ENCODE data around the gene KLB.
"Not testable (repeated sequence)": the region's sequence is repeated elsewhere in the genome, so short reads cannot be mapped to it uniquely, and the experiment has no call there.

Gene KLB
- total RNA-seq = 0 to 0.47 (median 0.08) reads per million in 4 donors

DNA sequence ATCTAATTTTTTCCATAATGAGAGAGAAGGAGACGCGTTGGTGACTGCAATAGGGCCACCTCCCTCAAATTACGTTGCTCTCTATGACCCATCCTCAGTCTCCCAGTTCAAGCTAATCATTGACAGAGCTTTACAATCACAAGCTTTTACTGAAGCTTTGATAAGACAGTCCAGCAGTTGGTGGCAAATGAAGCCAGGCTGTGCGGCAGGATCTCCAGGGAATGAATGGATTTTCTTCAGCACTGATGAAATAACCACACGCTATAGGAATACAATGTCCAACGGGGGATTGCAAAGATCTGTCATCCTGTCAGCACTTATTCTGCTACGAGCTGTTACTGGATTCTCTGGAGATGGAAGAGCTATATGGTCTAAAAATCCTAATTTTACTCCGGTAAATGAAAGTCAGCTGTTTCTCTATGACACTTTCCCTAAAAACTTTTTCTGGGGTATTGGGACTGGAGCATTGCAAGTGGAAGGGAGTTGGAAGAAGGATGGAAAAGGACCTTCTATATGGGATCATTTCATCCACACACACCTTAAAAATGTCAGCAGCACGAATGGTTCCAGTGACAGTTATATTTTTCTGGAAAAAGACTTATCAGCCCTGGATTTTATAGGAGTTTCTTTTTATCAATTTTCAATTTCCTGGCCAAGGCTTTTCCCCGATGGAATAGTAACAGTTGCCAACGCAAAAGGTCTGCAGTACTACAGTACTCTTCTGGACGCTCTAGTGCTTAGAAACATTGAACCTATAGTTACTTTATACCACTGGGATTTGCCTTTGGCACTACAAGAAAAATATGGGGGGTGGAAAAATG is at the start of gene KLB:
KLB (plus strand) TSS at position 168 of the 821 bp plus-strand sequence; CDS start at position 188, 20 bp downstream.
- DNase-seq = no peak

DNA sequence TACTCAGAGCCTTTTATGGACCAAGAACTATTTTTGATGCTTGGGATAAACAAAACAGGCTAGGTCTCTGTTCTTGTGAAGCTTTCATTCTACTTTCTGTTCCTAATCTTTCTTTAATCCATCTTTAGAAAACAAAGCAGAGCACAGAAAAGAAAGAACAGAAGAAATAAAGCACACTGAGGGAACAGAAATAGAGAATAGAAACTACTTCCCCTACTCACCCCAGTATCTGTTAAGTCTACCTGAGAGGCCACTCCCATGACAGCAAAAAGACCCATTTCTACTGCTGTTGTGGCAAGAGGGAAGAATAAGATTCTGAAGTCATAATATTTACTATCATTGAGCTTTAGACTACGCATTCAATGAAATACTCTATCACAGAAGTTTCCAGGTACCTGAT is 49.7 kb upstream of the KLB start:
- DNase-seq = peak in 1 of 5 donors; percentile 35

DNA sequence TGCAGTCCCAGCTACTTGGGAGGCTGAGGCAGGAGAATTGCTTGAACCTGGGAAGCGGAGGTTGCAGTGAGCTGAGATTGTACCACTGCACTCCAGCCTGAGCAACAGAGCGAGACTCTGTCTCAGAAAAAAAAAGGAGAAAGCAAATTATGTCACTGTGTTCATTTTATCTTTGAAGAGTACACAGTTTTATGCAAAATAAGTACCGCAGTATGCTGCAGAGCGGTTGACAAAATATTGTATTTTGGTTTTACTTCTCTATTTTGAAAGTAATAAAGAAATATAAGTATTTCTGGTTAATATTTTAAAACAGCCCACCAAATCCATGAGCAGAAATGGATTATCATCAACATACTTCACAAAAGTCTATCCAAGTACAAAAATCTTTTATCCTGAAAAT is 46.1 kb upstream of the KLB start:
- DNase-seq = not testable (repeated sequence)

DNA sequence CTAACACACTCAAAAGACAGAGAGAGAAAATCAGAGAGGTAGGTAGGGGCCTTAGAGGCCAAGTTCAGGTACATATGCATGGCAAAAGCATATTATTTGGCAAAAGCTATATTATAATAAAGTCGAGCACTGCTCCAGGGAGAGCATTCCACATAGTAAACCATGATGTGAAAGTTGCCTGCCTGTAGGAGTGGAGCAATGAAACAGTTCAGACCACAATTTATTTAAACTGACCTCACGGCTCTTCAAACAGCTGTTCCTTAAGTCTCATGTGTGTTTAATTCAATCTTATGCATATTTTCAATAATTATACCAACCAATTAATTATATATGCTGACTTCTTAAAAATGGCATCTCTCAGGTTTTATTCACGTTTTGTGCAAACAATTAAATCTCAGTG is 43.9 kb upstream of the KLB start:
- no peak for DNase-seq

DNA sequence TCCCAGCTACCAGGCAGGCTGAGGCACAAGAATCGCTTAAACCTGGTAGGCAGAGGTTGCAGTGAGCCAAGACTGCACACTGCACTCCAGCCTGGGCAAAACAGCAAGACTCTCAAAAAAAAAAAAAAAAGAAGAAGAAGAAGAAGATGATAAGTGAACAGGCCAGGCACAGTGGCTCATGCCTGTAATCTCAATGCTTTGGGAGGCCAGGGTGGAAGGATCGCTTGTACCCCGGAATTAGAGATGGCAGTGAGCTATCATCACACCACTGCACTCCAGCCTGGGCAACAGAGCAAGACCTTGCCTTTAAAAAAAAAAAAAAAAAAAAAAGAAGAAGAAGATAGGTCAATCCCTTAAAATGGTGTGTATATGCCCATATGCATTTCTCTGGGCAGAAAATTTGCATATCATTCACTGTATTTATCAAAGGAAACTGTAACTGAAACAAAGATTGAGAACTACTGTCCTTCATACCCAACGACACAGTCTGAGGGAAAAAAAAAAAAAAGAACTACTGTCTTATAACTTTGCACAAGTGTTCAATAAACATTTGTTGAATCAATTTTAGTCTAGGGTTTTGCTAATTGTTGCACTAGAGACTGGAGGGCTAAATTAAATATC is 42.8 kb upstream of the KLB start:
- no peak for DNase-seq

DNA sequence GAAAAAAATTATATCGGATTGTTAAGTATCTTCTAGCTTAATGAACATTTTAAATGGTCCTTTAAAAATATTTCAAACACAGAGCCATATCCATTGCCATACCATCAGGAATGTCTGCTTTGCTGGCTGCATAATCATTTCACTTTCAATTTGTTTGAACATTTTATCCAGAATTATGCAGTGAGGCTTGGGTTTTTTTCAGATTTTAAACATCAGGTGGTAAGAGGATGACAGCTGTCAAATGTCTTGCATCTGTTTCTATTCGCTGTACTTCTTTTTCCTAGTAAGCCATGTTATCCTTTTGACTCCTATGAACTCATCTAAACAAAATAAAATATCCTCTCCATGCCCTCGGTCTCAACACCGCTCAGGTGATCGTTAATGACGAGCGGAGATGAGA is 41.4 kb upstream of the KLB start:
- no peak for DNase-seq

DNA sequence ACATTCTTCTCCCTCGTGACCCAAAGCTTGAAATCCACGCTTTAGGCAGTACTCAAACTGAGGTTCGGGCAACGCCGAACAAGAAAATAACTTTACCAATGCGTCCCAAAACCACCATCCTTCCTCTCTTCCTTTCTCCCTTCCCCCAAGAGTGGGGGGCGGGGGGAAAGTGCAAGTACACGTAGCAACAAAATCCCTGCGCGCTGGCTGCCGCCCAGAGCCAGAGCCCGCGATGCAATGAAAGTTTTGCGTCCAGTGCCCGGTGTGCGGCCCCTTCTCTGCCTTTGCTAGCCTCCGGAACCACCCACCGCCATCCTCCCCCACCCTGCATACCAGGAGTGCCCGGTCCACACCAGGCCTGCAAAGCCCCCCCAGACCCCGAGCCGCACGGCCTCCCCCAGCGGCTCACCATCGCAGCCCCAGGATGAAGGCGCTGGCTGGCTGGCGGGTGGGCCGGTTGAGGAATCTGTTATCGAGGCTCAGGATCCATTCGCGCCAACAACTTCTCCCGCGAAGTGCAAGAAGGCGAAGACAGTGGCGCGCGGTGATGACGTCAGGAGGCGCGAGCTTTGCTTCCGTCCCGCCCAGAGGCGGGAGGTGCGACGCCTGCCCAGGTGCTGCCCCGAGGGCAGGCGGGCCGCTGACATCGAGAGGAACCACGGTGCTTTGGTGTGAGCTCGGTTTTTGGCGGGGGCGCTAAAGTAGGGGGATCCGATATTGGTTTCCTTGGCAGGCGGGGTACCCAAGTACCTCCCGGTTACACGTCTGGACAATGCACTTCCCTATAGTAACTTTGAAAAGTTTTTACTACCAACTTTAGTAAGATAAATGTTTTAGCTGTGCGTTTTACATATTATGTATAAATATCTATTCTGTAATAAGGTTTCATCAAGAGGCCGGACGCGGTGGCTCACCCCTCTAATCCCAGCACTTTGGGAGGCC is 40.6 kb upstream of the KLB start, which contains the start of gene RFC1:
RFC1 (minus strand) TSS at position 533 of the 942 bp plus-strand sequence; CDS start at position 412, 121 bp downstream.
- DNase-seq = peak; percentile 80 to 94 (median 90)

DNA sequence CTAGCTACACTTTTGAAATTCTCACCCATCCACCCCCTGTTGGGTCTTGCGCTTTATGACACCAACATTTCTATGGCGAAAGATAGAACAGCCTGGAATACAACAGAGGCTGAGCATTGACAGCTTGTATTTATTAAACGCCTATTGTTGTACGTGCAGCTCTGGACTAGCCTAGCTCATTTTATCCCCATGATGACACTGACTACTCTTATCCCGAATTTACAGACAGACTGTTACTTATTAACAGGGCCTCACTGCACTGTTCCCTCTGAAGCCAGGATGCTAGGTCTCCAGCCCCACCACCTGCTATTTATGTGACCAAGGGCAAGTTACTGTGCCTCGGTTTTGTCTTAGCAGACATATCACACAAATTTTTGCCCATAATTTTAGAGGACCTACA is 39.6 kb upstream of the KLB start:
- no peak for DNase-seq

DNA sequence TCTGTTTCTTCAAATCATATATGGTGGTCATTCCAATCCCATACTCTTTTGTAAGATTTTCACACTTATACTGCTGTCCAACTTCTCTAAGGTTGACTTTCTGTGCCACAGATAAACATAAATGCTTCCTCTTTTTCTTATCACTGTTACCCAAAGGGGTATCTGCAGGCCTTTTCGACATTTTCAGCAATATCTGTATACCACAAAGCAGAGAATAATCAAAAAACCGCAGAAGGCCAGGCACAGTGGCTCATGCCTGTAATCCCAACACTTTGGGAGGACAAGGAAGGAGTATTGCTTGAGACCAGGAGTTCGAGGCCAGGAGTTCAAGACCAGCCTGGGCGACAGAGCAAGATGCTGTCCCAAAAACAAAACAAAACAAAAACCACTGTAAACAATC is 37.4 kb upstream of the KLB start:
- no peak for DNase-seq

DNA sequence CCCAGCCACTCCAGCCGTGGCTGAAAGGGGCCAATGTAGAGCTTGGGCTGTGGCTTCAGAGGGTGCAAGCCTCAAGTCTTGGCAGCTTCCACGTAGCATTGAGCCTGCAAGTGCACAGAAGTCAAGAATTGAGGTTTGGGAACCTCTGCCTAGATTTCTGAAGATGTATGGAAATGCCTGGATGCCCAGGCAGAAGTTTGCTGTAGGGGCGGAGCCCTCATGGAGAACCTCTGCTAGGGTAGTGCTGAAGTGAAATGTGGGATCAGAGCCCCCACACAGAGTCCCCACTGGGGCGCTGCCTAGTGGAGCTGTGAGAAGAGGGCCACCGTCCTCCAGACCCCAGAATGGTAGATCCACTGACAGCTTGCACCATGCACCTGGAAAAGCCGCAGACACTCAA is 35.5 kb upstream of the KLB start:
- not testable (repeated sequence) for DNase-seq

DNA sequence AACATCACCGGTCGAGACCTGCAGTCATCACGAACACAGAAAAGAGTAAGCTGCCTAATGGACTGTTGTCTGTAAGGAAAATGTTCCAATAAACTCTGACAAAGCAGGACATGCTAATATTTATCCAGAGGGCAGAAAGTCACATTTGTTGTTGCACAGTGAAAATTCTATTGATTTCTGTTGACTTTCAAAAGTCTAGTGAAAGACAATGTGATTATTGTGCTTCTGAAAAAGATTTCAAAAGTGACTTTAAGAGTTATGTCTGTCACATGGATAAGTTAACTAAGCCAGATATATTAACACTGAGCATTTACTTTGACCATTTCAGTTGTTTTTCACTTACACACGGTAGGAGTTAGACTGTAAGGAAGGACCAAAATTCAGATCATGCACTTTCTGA is 31.3 kb upstream of the KLB start:
- no peak for DNase-seq

DNA sequence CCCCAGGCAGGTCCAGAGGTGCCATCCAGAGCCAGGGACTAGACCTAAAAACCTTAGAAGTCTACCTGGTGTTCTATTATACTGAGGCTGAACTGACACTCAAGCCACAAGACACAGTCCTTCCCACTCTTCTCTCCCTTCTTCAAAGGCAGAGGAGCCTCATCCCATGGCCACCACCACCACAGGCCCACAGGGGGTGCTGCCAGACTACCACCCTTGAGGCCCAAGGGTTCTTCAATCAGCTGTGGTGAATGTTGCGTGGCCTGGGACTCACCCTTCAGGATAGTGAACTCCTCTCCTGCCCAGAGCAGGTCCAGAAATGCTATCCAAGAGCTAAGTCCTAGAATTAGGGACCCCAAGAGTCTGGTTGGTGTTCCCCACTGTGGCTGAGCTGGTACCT is 23.0 kb upstream of the KLB start:
- no peak for DNase-seq

DNA sequence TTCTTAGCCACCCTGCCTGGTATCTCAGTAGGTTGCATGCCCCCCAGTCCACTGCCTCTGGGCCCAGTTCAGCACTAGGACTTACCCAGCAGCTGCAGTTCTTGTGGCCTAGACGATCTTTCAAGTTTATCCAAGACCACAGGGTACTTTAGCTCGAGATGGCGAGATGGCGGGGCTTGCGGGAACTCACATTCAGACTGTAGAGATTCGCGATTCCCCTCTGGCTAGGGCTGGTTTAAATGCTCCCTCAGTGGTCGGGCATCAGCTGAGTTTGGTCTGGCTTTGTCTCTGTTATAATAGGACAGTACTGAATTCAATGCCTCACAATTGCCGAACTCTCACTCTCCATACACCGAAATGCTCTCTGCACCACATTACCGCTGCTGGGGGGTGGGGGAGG is 22.2 kb upstream of the KLB start:
- DNase-seq = no peak

DNA sequence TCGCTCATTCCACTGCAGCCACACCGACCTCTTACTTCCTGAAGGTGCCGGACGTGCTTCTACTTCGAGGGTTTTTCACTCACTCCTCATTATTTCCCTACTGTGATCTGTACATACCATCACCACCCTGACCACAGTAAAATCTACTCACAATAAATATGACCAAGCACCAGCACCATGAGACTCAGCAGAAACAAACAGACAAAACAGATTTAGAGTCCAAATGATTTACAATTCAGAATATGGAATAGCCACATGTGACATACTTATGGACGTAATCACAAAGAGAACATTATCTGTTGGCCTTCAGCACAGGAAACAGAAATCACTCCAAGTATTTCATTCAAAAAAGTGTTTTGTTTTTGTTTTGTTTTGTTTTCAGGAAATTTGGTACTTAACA is 16.1 kb upstream of the KLB start:
- no peak for DNase-seq

DNA sequence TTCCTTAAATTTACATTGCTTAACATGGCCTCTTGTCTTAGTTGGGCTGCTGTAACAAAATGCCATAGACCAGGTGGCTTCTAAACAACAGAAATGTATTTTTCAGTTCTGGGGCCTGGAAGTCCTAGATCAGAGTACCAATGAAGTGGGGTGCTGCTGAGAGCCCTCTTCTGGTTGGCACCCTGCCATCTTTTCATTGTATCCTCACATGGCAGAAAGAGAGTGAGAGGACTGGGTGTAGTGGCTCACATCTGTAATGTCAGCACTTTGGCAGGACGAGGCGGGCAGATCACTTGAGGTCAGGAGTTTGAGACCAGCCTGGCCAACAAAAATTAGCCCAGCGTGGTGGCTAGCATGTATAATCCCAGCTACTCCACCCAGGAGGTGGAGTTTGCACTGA is 12.0 kb upstream of the KLB start:
- DNase-seq = no peak

DNA sequence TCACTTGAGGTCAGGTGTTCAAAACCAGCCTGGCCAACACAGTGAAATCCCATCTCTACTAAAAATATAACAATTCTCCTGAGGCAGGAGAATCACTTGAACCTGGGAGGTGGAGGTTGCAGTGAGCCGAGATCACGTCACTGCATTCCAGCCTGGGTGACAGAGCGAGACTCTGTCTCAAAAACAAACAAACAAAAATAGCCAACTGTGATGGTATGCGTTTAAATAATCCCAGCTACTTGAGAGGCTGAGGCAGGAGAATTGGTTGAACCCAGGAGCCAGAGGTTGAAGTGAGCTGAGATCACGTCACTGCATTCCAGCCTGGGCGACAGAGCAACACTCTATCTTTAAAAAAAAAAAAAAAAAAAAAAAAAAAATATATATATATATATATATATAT is 5.1 kb upstream of the KLB start:
- not testable (repeated sequence) for DNase-seq

DNA sequence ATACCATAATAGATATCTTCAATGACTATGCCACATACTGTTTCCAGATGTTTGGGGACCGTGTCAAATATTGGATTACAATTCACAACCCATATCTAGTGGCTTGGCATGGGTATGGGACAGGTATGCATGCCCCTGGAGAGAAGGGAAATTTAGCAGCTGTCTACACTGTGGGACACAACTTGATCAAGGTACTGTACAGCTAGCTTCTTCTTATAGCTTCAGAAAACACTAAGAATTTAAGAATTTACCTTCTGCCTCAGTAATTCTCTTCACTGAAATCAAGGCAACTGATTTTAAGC is 805 bp downstream of the KLB start:
- no peak for DNase-seq

DNA sequence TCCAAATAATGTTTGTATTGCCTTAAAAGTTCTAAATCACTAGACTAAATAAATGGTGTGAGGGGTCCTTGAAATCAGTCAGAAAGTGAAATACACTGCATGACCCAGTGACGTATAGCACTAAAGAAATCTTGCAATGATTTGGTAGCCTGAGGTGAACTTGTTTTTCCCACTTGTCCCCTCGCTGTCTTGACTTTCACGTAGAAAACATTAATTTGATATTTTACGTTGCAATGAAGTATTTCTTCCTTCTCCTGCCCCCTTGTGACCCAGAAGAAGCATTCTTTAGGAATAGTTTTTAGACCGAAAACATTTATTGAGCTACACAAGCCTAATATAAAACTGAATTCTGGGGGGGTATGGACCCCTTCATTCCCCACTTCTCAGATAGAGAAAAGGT is 3.7 kb downstream of the KLB start:
- peak in 1 of 5 donors; percentile 7 for DNase-seq

DNA sequence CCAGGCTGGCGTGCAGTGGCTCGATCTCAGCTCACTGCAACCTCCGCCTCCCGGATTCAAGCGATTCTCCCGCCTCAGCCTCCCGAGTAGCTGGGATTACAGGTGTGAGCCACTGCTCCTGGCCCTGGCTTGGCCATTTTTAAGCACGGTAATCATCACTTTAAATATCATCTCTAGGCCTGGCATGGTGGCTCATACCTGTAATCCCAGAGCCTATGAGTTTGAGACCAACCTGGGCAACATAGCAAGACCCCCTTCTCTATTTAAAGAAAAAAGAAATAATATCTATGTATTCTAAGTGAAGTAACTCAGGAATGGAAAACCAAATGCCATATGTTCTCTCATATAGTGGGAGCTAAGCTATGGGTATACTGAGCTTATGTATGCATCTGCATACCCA is 4.8 kb downstream of the KLB start:
- DNase-seq = not testable (repeated sequence)

DNA sequence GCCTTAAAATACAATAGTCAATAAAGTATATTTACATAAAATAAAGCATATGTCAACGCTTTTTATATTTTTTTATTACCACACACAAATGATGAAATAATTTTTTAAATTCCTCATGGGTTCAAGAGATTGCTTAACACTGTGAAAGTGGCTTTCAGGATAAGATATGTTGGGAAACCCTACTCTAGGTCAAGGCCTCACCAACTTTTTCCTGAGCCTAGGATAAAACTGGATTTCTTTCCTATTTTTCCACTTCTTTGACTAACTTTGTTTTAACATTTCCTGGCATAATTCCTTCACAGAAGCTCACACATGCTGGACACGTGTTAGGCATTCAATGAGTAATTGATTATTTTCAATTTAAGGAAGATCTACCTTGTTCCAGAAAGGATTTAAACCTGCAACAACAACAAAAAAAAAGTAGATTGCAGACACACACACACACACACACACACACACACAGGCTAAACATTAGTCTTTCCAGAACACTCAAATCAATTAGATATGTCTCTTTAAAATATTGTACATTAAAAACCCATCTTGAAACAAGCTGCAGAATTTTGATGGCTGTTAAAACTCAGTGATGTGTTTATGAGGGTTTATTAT is 9.1 kb downstream of the KLB start:
- no peak for DNase-seq

DNA sequence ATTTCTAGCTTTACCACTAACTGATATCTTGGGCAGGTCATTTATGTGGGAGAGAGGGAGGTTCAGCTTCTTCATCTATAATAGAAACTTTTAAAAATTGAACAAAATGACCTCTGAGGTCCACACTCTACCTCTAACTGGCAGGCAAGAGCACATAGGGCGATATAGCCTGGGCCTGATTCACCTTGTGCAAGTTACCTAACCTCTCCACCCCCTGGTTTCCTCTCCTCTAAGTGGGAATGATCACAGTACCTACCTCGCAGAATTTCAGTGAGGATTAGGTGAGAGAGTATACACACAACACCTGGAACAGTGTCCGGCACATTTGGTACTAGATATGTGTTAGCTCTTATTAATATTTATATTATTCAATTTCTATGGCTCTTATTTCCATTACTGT is 15.5 kb downstream of the KLB start:
- no peak for DNase-seq

DNA sequence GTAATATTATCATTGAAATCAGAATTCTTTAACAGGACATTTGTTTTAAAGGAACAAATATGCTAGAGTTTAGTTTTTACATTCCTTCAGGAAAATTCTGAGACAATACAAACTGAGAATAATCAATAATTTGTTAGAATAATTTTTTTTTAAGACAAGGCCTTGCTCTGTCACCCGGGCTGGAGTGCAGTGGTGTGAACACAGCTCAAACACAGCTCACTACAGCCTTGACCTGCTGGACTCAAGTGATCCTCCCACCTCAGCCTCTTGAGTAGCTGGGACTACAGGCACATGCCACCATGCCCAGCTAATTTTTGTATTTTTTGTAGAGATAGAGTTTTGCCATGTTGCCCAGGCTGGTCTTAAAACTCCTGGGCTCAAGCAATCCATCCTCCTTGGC is 18.6 kb downstream of the KLB start:
- not testable (repeated sequence) for DNase-seq

DNA sequence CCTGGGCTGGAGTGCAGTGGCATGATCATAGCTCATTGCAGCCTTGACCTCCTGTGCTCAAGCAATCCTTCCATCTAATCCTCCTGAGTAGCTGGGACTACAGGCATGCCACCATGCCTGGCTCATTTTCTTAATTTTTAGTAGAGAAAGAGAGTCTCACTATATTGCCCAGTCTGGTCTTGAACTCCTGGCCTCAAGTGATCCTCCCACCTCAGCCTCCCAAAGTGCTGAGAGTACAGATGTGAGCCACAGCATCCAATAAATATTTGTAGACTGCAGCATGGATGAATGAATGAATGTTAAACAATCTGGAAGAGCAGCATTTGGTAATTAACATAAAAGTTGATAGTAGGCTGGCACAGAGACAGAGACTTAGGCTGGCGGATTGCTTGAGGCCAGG is 20.0 kb downstream of the KLB start:
- no peak for DNase-seq
